Panc1 (cell line): ENCODE results near the gene HMGN4.

ENCODE experiments used
- TF ChIP-seq, protein P1 (sequence below): fragments of 450-650 bp; IDR thresholded peaks from 2 replicates; pipeline ENCODE4 v1.5.1; 2017; ENCODE audit warnings: mild to moderate bottlenecking
- TF ChIP-seq, protein P2 (sequence below), 2 experiments: IDR thresholded peaks; 2 replicates each; pipeline ENCODE4 v1.6.1; 2011 to 2012; ENCODE audit warnings: low read depth in 2 of 2, control low read depth in 1 of 2, low read length in 1 of 2, mild to moderate bottlenecking in 1 of 2, moderate library complexity in 1 of 2; ENCODE audit not compliant: insufficient read depth in 1 of 2

GRCh38 chr6:26530203-26530602 is 8.0 kb upstream of the HMGN4 start:
- TF ChIP-seq, protein P1, sequence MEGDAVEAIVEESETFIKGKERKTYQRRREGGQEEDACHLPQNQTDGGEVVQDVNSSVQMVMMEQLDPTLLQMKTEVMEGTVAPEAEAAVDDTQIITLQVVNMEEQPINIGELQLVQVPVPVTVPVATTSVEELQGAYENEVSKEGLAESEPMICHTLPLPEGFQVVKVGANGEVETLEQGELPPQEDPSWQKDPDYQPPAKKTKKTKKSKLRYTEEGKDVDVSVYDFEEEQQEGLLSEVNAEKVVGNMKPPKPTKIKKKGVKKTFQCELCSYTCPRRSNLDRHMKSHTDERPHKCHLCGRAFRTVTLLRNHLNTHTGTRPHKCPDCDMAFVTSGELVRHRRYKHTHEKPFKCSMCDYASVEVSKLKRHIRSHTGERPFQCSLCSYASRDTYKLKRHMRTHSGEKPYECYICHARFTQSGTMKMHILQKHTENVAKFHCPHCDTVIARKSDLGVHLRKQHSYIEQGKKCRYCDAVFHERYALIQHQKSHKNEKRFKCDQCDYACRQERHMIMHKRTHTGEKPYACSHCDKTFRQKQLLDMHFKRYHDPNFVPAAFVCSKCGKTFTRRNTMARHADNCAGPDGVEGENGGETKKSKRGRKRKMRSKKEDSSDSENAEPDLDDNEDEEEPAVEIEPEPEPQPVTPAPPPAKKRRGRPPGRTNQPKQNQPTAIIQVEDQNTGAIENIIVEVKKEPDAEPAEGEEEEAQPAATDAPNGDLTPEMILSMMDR: no peak
- TF ChIP-seq, protein P2, sequence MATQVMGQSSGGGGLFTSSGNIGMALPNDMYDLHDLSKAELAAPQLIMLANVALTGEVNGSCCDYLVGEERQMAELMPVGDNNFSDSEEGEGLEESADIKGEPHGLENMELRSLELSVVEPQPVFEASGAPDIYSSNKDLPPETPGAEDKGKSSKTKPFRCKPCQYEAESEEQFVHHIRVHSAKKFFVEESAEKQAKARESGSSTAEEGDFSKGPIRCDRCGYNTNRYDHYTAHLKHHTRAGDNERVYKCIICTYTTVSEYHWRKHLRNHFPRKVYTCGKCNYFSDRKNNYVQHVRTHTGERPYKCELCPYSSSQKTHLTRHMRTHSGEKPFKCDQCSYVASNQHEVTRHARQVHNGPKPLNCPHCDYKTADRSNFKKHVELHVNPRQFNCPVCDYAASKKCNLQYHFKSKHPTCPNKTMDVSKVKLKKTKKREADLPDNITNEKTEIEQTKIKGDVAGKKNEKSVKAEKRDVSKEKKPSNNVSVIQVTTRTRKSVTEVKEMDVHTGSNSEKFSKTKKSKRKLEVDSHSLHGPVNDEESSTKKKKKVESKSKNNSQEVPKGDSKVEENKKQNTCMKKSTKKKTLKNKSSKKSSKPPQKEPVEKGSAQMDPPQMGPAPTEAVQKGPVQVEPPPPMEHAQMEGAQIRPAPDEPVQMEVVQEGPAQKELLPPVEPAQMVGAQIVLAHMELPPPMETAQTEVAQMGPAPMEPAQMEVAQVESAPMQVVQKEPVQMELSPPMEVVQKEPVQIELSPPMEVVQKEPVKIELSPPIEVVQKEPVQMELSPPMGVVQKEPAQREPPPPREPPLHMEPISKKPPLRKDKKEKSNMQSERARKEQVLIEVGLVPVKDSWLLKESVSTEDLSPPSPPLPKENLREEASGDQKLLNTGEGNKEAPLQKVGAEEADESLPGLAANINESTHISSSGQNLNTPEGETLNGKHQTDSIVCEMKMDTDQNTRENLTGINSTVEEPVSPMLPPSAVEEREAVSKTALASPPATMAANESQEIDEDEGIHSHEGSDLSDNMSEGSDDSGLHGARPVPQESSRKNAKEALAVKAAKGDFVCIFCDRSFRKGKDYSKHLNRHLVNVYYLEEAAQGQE (IDR thresholded peaks at IDR 0.05; ENCODE audit: insufficient read depth in 1 of 2, low read depth in 2 of 2, low read length in 1 of 2): no peak
